K562 (cell line): ENCODE data around the gene BBLN.
A peak's percentile ranks its signal among the peaks of the same experiment; 100 is the strongest.

Experiments
- CBFA2T2 ChIP-seq: fragments of 450-650 bp; conservative IDR thresholded peaks from 2 replicates; pipeline ENCODE4 v1.6.1; 2017; ENCODE audit warnings: mild to moderate bottlenecking
- CTCF ChIP-seq, 3 experiments: IDR thresholded peaks in 2 of 3; conservative IDR thresholded peaks in 1 of 3; 2 replicates each; pipeline ENCODE4 v1.5.1; 2011 to 2012; ENCODE audit warnings: low read length in 3 of 3, mild to moderate bottlenecking in 3 of 3, control low read depth in 2 of 3, improper control_type of control experiment in 1 of 3, inconsistent platforms in 1 of 3, low read depth in 1 of 3, mixed read lengths in 1 of 3, moderate library complexity in 1 of 3; ENCODE audit not compliant: insufficient read depth in 2 of 3
- E2F1 ChIP-seq: sonication (generic); formaldehyde crosslinking; IDR thresholded peaks from 2 replicates; pipeline ENCODE4 v1.8.1; 2023; ENCODE audit warnings: mild to moderate bottlenecking, missing genetic modification reagents, moderate library complexity
- ESRRA ChIP-seq: fragments of 450-650 bp; IDR thresholded peaks from 2 replicates; pipeline ENCODE4 v1.6.1; 2014; ENCODE audit warnings: low read depth, mild to moderate bottlenecking, moderate library complexity, borderline replicate concordance
- LARP7 ChIP-seq: fragments of 450-650 bp; IDR thresholded peaks from 2 replicates; pipeline ENCODE4 v1.6.1; 2016
- NFIC ChIP-seq: fragments of 450-650 bp; IDR thresholded peaks from 2 replicates; pipeline ENCODE4 v1.6.1; 2017; ENCODE audit warnings: mild to moderate bottlenecking, inconsistent platforms
- PHB2 ChIP-seq: fragments of 450-650 bp; IDR thresholded peaks from 2 replicates; pipeline ENCODE4 v1.6.1; 2017; ENCODE audit warnings: low read depth
- REST ChIP-seq, 2 experiments: fragments of 450-650 bp; formaldehyde crosslinking in 1 of 2; IDR thresholded peaks; 2 replicates each; pipeline versions ENCODE4 v1.4.0 to v1.6.1; 2014 to 2020; ENCODE audit warnings: mild to moderate bottlenecking in 2 of 2, borderline replicate concordance in 1 of 2, low read depth in 1 of 2
- SETDB1 ChIP-seq: IDR thresholded peaks from one replicate; pipeline ENCODE4 v1.6.1; 2012; ENCODE audit warnings: low read length, control low read depth, inconsistent platforms
- SMC3 ChIP-seq: conservative IDR thresholded peaks from 2 replicates; pipeline ENCODE4 v1.6.1; 2011; ENCODE audit warnings: low read depth, low read length, improper control_type of control experiment; ENCODE audit not compliant: insufficient read depth
- SREBF1 ChIP-seq: fragments of 150-350 bp; IDR thresholded peaks from 2 replicates; pipeline ENCODE4 v1.6.1; 2014; ENCODE audit warnings: antibody characterized with exemption, low read depth, low read length, borderline replicate concordance
- TAF1 ChIP-seq: IDR thresholded peaks from 2 replicates; pipeline ENCODE4 v1.6.1; 2011; ENCODE audit warnings: mild to moderate bottlenecking, low read length, moderate library complexity; ENCODE audit not compliant: insufficient read depth, control insufficient read depth, severe bottlenecking; ENCODE audit errors: extremely low read depth
- ZBTB49 ChIP-seq: sonication (generic); formaldehyde crosslinking; IDR thresholded peaks from 2 replicates; pipeline ENCODE4 v1.8.0; 2022; ENCODE audit warnings: missing genetic modification reagents, mild to moderate bottlenecking, borderline replicate concordance

DNA sequence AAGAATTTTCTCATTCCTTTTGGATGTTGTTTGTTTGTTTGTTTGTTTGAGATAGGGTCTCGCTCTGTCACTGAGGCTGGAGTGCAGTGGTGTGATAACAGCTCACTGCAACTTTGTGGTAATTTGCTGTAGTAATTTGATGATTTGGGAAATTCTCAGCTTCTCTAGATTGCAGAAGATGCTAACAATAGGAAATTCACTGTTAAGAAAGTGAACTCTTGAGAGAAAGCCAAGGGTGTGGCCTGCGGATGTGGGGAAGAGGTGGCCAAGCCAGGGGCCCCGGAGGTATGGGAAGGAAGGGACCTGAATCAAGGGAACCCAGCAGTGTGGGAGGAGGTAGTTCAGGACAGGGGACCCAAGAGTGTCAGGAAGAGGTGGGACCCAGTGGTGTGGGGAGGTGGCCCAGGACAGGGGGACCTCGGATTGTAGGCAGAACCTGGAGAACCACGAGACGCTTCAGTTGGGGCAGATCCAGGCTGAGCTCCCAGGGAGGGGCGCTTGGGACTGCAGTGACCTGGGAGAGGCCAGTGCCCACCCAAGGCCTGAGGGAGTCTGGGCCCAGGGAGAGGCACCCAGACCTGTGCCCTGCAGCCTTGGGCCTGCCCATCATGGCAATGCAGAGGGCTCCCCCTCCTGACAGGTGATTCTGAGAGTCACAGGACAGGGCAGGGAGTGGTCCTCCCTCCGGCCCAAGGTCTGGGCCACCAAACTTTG, 16.4 kb upstream of the BBLN start:
- TF ChIP-seq SREBF1 (no peak), PHB2 (no peak), NFIC (0 out of 2 replicates have a peak, but pooled peaks have one; percentile 3), LARP7 (no peak), E2F1 (CRISPR knock-in tag) (no peak), CTCF (IDR thresholded peaks at IDR 0.05 in 2 of 3, conservative IDR thresholded peaks at IDR 0.05 in 1 of 3; ENCODE audit: insufficient read depth in 2 of 3, low read depth in 1 of 3, low read length in 3 of 3) (peak in 1 of 3 experiments; percentile 19; a peak in 2 of 6 replicates), REST (IDR thresholded peaks at IDR 0.05; ENCODE audit: borderline replicate concordance) (no peak), REST (CRISPR knock-in tag; IDR thresholded peaks at IDR 0.05; ENCODE audit: low read depth) (no peak), SMC3 (no peak), ZBTB49 (CRISPR knock-in tag) (no peak), CBFA2T2 (no peak), SETDB1 (no peak), TAF1 (no peak), ESRRA (no peak)
